ENCODE measurements around the gene NPLOC4.
A peak's percentile ranks its signal among the peaks of the same experiment; 100 is the strongest.

NPLOC4 gene

DNA sequence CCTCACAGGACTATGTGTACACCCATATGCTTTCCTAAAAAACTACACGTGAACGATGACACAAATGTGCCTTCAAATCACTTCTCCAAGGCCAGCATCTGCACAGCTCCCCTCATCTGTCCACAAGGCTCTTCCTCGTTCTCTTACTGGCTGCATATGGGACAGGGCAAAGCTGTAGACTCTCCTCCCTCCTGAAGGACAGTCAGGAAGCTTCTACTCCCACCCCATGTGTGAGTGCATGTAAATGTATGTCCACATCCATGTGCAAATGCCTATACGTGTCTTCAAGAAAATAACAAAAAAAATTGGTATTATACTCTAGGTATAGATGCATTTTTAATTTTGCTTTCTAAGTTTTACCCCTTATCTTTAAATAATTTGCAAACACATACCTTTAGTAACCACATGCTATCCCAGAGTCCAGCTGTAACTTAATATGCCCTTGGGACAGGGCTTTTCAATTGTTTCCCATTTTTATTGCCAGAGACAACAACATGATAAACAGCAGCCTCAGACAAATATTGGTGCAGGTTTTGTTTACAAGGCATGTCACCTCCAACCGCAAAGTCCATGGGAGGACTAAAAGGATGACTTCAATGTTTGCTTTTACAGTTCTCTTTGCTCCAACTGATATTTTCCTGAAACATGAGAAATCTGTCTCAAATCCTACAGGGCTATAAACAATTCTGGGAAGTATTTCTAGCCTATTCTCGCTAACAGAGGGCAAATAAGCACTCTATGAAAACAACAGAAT, 53.1 kb downstream of the NPLOC4 start:
- no peak for DNase-seq

DNA sequence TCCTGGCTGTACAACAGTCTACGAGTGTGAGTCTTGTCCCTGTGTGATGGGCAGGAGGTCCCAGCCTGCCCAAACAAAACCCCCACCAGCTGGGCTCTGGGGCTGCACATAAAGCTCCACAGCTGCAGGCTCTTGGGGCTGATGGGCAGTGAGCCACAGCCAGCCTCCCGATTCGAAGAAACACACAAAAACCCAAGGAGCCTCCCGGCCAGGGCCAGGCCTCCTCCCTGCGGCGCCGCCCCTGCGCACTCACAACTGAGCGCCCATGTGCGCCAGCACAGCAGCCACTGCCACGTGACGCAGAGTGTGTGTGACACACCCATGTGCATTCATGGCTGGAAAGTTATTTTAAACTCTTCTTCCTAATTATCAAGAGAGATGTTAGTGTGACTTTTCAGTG, 54.2 kb downstream of the NPLOC4 start:
- no peak for DNase-seq

DNA sequence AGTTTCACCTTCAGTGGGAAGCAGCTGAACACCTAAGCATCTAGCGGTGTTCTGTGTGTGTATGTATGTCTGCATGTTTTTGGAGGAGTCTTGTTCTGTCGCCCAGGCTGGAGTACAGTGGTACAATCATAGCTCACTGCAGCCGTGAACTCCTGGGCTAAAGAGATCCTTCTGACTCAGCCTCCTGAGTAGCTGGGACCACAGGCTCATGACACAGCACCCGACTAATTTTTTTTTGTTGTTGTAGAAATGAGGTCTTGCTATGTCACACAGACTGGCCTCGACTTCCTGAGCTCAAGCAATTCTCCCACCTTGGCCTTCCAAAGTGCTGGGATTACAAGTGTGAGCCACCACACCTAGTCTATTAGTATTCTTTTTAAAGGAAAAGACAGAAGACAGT, 54.6 kb downstream of the NPLOC4 start:
- DNase-seq, result no peak

DNA sequence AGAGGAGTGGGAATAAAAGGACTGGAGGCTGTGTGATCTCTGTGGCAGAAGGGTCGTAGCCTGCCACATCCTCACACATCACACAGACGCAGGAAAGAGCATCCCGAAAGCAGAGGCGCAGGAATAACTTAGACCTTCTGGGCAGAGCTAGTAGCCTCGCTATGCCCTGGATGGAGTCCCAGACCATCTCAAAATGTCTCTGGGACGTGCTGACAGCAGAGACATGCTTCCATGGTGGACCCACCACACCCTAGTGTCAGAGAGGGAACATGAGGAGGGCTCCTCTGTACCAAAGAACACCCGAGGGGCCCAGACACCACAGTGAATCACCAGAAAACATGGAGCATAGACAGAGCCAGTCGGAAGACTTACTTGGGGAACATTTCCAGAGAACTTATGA, 55.2 kb downstream of the NPLOC4 start:
- no peak for DNase-seq

DNA sequence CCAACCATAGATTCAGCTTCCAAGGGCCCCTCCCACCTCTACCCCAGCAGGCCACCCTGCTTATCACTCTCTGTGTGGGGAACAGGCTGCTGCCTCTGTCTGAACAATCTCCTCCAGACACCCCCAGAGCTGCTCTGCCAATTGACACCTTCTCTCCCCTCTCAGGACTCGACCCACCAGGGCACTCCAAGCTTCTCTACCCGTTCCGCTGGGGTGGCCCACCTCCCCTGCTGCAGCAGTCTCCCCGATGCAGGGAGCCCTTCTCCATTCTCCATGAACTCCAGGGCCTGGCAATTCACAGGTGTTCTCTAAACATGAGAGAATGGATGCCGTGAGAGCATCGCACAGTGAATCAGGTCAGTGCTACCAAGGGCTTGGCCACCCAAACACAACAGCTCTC, 56.4 kb downstream of the NPLOC4 start:
- DNase-seq, result no peak

DNA sequence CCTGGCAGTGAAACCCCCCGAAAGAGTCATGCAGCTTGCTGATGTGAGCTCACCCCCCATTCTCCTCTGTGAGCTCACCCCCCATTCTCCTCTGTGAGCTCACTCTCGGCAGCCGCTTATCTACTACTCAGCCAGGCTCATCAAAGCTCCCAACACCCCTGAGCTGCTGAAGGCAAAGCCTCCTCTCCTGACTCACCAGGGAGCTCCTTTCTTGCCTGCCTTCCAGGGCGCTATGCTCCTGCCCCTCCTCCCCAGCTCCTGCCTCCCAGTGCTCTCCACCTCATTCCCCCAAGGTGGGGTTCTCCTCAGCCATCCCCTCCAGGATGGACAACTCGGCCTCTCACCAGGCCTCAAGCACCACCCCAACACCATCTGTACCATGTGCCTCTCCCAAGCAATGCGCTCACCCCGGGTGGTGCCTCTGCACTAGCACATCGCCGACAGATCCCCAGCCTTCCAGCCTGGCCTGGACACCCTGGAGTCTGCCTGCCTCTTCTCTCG, 57.0 kb downstream of the NPLOC4 start:
- no peak for DNase-seq

DNA sequence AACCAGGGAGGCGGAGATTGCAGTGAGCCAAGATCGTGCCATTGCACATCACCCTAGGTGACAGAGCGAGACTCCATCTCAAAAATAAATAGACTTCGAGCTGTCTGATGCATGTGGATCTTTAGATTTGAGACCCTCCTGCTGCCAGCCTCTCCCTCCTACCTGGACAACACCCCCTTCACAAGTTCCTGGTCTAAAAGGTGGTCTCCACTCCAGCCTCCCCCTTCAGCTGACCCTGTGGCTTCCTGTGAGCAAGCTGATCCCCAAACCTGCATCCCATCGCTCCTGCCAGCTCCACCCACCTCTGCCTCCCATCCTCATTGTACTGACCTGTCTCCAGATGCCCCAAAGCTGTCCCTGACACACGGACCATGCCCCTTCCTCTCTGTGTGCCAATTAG, 57.6 kb downstream of the NPLOC4 start:
- no peak for DNase-seq

DNA sequence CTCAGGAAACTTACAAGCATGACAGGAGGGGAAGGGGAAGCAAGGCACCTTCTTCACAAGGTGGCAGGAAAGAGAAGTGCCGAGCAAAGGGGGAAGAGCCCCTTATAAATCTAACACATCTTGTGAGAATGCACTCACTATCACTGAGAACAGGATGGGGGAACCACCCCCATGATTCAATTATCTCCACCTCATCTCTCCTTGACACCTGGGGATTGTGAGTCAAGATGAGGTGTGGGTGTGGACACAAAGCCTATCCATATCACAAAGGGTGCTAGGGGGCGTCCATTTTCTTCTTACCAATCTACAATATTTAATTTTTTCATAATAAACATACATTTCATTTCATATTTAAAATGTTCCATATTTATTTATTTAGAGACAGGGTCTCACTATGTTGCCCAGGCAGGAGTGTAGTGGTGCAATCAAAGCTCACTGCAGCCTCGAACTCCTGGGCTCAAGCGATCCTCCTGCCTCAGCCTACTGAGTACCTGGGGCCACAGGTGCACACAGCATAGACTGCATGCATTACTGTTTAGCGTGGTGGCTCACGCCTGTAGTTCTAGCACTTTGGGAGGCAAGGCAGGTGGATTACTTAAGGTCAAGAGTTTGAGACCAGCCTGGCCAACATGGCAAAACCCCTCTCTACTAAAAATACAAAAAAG, 58.2 kb downstream of the NPLOC4 start:
- peak; percentile 54 for DNase-seq

DNA sequence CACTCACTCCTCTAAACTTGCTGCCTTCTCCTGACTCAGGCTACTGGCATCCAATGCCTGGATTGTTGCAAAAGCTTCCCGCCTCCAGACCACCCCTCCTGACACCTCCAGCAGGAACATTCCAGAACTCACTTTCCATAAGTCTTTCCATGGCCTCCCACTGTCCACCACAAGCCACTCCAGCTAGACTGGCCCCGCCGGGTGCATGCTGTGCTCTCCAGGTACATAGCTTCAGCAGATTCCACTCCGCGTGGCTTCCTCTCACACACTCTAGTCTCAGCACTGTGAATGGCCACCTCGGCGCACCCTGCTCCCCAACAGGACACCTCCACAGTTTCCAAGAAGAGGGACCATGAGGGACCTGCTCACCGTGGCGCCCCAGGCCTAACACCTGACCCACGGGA, 58.9 kb downstream of the NPLOC4 start:
- DNase-seq, result no peak

DNA sequence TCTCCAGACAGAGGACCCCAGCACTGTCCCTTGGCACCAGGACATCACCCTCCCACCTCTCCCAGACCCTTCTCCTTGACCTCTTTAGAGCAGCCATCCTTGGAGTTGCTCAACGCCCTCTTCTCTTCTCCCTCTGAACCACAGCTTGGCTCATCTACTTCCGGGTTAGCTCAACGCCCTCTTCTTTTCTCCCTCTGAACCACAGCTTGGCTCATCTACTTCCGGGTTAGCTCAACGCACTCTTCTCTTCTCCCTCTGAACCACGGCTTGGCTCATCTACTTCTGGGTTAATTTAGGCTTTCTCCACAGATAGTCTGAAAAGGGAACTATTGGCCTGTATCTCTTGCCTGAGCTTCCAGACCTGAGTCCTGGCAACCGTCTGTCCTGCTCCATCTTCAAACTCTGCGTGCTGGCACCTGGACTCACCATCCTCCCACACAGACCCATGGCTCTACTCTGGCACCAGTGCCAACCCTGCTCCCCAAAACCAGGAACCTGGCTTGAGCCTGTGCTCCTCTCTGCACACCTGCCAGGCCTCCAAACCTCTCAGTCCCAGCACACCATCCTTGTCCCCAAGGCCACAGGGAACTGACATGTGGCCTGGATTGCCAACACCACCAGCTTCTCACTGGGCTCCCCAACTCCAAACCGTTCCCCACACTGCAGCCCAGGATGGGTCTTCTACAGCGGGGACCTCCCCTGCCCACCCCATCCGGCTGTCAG, 59.5 kb downstream of the NPLOC4 start:
- DNase-seq, result no peak

DNA sequence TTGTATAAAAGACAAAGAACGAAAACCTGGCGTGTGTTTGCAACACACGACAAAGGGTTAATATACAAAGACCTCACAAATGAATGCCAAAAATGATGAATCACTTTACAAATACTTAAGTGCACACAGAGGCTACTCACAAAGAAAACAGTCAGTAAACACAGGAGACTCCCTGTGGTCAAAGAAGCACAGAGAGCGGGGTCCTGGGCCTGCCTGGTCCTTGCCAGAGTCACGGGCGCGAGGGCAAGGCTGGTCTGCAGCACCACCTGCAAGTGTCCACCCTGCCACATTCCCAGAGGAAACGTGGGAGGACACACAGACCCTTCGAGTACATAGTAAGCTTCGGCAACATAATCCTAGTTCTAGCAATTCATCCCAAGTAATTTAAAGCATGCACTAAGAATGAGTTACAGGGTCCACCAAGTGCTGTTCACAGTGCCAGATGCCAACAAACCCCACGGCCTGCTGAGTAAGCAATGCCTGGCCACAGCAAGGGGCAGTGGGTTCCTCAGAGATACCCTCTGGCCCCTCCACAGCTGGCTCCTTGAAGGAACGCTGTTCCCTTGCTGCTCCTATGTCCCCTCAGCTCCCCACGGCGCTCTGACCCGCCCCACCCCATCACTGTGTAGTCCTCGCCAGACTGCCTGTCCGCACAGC, 60.2 kb downstream of the NPLOC4 start:
- DNase-seq, result no peak

DNA sequence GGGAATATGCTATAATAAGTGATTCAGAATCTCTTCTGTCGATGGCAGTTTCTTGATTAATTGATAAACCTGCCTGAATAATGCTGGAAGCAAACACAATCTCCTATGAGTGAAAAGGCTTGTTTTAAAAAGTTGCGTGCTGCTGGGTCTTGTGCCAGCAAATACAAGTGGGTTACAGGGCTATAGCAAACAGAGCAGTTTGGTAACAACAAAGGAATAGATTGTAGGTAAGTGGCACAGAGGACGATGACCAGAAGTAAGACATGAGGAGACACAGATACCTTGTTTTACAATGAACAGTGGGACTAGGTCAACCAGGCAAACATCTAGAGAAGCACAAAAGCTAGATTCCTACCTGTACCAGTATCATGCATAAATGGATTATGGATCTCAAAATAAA, 61.1 kb downstream of the NPLOC4 start:
- no peak for DNase-seq

DNA sequence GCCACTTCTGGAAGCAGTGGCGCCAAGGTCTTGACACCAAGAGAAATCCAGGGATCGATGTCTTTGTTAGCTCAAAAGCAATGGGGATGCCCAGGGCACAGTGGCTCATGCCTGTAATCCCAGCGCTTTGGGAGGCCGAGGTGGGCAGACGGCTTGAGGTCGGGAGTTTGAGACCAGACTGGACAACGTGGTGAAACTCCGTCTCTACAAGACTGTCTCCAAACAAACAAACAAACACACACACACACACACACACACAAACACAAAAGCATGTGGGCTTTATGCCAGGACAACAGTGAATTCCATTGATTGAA, 62.3 kb downstream of the NPLOC4 start:
- DNase-seq, result no peak

DNA sequence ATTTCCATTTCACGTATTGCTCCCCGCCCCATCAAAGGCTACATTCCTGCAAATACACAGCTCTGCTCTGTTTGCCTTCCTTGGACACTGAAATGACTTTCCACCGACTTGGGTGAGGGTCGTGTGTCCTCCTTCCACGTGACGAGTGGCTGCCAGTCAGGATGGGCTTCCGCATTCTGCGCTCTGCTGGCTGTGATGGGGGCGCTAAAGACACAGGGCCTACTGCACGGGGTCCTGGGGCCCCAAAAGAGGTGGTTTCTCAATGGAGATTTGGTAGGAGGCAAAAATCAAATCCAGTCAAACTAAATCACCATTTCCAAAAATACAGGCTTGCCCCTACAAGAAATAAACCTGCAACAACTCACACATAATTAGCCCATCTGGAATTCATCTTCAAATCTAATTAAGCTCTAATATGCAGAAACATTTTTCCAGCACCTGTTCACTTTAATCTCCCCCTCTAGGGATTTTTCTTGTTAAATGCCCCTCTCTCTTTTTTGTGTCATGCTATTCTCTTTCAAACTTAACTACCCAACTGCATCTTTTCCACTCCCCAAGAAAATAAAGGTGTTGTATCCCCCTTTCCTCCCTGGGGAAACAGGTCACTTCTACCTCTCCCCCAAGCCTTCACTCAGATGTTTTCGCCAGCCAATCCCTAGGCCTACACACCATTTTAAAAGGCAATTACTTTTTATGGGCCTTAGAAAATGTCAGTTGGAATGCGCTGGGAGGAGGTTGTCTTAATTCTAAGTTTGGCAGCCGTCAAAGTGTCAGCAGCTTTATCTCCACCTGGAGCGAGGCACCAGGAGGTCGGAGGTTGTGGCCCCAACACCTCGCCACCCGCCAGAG, 62.9 kb downstream of the NPLOC4 start:
- DNase-seq, result no peak

DNA sequence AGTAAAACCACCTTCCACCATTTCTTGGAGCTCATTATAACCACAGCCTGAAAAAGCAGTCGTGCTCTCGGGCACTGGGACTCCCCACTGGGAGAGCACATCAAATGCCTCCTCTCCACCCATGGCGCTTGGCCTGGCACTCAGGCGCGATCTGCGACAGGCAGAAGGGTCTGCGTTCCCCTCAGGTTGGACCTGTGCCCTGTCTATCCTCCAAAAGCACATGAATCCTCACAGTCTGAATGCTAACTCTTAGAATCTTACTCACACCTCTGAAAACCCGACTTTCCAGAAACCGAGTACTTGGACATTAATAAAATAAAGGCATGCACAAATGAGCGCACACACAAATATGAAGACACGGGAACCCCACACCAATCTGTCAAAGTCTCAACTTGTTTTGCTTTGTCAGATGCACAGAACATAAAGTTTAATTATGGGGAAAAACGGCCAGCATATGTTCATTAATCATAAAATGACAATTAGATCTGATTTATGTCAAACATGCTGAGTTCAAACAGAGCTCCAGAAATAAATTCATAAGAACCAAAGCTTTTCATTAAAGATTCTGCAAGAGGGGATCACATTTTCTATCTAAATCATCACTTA, 64.2 kb downstream of the NPLOC4 start:
- no peak for DNase-seq

DNA sequence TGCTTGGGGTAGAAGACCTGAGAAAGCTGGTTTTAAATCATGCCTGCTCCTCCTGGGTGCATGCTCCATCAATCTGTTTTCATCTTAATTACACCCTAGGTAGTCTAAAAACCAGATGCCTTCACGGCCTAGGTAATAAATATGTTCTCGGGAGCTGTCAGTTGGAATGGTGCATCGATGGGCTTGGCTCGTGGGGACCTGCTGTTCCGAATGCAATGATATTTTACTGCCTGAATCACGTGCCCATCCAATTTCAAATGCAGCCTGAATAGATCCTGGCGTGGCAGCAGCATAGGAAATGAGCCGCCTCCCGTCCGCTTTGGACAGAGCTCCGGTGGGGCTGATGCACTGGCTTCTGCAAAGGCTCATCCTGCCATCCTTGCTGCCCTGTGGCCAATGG, 65.9 kb downstream of the NPLOC4 start:
- no peak for DNase-seq

DNA sequence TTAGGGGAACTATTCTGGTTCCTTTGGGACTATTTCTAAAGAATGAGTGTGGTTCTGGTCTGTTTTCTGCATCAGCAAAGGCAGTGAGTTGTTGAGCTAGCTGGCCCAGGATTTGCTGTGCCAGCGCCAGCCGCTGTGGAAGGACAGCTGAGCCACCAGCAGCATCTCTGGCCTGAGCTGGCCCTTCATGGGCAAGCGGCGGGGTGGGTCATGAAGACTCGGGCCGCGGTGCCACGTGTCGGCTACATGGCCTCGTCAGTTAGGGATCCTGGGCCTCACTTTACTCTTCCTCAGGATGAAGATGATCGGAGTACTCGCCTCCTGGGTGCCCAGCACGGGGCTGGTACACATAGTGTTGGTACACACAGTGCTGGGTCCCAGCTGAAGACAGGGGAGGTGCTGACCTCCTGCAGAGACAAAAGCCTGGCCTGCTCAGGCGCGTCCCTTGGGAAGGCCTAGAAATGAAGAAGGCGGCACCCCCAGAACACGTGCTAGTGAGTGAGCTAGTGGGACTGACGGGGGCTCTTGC, 66.9 kb downstream of the NPLOC4 start:
- DNase-seq, result no peak

DNA sequence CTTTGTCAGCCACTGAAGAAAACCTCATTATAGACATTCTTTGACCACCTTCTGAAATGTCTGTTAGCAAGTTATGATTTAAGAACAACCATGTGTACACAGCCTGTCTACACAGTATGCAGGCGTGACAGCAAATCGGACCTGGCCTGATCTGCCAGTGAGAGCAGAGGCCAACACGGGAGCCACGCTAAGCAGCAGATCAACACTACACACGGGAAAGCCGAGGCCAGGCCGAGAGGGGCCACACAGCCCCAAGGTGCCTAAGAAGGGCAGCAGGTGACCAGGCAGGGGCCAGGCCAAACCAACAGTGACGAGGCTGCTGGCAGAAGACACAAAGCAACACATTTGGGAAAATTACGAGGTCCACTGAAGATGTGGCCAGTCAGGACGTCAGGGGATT, 68.5 kb downstream of the NPLOC4 start:
- DNase-seq, result no peak

DNA sequence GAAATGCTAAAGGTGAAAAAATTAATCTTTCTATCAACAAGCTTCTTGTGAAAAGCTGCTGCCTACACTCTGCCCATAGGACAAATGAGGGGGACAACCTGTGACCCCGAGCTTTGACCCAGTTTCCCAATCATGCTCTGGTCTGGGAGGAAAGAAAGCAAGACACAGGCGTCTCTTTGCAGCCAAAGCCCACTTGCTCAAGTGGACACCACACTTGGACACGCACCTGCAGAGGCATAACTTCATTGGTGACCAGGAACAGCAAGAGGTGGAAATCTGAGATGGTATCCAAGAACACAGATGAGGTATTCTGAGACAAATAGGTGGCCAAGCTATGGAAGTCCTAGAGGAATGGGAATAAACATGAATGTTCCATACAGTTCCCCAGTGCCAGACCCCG, 69.7 kb downstream of the NPLOC4 start:
- DNase-seq, result no peak

DNA sequence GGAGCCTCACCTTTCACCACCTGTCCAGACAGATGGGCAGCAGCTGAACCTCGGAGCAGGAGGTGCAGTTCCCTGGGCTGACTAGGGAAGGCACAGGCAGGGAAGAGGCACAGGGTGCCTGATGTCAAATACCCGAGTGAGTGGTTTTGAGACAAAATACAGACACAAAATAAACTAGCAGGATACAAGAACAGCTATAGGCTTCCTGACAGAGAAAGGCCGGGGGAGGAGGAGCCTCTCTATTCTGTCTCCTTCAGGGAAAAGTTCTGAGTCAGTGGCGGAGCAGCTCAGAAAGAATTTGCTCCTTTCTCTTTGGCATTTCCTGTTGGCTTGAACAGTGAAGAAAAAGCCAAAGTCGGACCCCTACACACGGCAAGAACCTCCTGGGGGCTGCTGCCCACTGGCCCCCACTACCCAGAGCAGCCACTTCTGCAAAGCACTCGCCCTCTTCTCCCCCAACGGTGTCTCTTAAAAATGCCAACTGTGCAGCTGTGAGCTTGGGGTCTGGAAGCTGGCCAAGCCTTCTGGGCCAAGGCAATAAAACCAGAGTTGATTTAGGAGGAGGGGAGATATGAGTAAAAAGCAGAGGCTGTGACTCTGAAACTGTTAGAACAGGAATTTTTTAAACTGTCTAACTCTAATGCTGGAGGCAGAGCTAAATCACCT, 70.3 kb downstream of the NPLOC4 start:
- DNase-seq, result no peak

DNA sequence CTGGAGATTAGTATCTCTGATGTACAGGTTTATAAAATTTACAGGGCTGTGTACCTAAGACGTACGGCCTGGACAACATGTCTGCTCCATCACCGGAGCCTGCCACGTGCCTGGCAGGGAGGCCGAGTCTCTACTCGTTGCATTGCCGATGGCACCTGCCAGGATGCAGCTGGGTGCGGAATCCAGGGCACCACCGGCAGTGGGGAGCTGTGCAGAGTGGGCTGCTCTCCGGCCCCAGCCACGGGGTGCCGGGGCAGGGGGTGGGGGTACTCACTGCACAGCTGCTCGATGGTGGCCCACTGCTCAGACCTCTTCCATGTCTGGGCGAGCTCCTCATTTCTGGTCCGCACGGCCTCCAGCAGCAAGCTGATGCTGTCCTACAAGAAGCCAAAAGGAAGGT, 71.7 kb downstream of the NPLOC4 start:
- DNase-seq, result no peak
